ENCODE data around the gene TMEM87A.

DNA sequence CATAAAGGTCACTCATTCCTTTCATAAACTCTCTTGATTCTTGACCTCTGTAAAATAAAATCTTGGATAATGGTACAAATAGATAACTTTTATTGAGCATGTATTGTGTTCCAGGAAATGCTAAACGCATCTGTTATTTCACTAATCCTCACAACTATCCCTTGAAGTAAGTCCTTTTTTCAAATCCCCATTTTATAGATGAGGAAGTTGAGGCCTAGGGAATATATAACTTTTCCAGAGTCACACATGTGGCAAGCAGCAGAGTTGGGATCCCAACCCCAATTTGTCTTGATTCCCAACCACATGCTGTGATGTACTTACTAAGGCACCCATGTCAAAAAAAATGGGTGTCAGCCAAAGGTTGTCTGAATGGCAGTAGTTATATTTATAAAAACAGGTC, 71.4 kb downstream of the TMEM87A start:
- TF ChIP-seq POLR2A (IDR thresholded peaks at IDR 0.05; ENCODE audit: extremely low read depth, insufficient read length): no peak
- TF ChIP-seq, protein P1, sequence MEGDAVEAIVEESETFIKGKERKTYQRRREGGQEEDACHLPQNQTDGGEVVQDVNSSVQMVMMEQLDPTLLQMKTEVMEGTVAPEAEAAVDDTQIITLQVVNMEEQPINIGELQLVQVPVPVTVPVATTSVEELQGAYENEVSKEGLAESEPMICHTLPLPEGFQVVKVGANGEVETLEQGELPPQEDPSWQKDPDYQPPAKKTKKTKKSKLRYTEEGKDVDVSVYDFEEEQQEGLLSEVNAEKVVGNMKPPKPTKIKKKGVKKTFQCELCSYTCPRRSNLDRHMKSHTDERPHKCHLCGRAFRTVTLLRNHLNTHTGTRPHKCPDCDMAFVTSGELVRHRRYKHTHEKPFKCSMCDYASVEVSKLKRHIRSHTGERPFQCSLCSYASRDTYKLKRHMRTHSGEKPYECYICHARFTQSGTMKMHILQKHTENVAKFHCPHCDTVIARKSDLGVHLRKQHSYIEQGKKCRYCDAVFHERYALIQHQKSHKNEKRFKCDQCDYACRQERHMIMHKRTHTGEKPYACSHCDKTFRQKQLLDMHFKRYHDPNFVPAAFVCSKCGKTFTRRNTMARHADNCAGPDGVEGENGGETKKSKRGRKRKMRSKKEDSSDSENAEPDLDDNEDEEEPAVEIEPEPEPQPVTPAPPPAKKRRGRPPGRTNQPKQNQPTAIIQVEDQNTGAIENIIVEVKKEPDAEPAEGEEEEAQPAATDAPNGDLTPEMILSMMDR (IDR thresholded peaks at IDR 0.05; ENCODE audit: low read depth, low read length): no peak
- TF ChIP-seq, protein P2, sequence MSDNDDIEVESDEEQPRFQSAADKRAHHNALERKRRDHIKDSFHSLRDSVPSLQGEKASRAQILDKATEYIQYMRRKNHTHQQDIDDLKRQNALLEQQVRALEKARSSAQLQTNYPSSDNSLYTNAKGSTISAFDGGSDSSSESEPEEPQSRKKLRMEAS (IDR thresholded peaks at IDR 0.05; ENCODE audit: low read depth, low read length): no peak

Measured in NB4 (cell line).